Endothelial cell of umbilical vein (primary cell): Measurements from ENCODE around the gene SNX10. TPM values are rescaled to one million over a fixed set of nuclear protein-coding genes. Genes with fewer than 3 reads are reported as not detected.

Source experiments
- BruUV-seq: library from RNA; stranded (reverse); fragments of 400-500 nt; replicated peaks from 2 replicates; lab custom pipeline; 2021; lab: Mats Ljungman, UMichigan
- CTCF ChIA-PET: fragments of 300-600, 350-600 bp; sonication (Branson Sonifier 250); formaldehyde crosslinking; loops from one replicate; lab custom pipeline; 2021; ENCODE audit warnings: antibody characterized with exemption, inconsistent platforms; lab: Charles Lee
- POLR2A ChIA-PET: fragments of 300-600, 350-600 bp; sonication (Branson Sonifier 250); formaldehyde crosslinking; loops from one replicate; lab custom pipeline; 2021; ENCODE audit warnings: antibody characterized with exemption, inconsistent platforms; lab: Charles Lee
- DNase-seq: peaks from one replicate; pipeline ENCODE4 v3.0.0-alpha.2; 2011; ENCODE audit warnings: low read depth, low spot score
- FAIRE-seq: peaks from 2 replicates; lab custom pipeline; 2011; peaks lifted over from hg19 to GRCh38; lab: Jason Lieb, UNC
- H2AFZ ChIP-seq: 2 replicates; pipeline ENCODE4 v1.6.0; 2012; ENCODE audit warnings: low read depth, low read length, control low read depth, inconsistent platforms
- H3K27ac ChIP-seq: 2 replicates; pipeline ENCODE4 v1.5.1; 2011; ENCODE audit warnings: low read depth, mild to moderate bottlenecking, control low read depth, low read length, moderate library complexity; ENCODE audit not compliant: insufficient read depth
- H3K27me3 ChIP-seq, 2 experiments: 2 replicates each; pipeline versions ENCODE4 v1.6.0 to v1.6.1; 2011; ENCODE audit warnings: low read length in 2 of 2, mixed read lengths in 1 of 2; ENCODE audit not compliant: control insufficient read depth in 2 of 2, insufficient read depth in 2 of 2
- H3K36me3 ChIP-seq, 2 experiments: 2 replicates in 1 of 2; 3 replicates in 1 of 2; pipeline ENCODE4 v1.5.1; 2011; ENCODE audit warnings: low read length in 2 of 2, mild to moderate bottlenecking in 1 of 2, moderate library complexity in 1 of 2; ENCODE audit not compliant: control insufficient read depth in 2 of 2, insufficient read depth in 2 of 2; ENCODE audit errors: extremely low read depth in 1 of 2
- H3K4me1 ChIP-seq: 3 replicates; pipeline ENCODE4 v1.5.1; 2011; ENCODE audit warnings: mild to moderate bottlenecking, low read length; ENCODE audit not compliant: control insufficient read depth, insufficient read depth; ENCODE audit errors: extremely low read depth
- H3K4me2 ChIP-seq: 2 replicates; pipeline ENCODE4 v1.6.1; 2011; ENCODE audit warnings: low read length, control low read depth, mixed read lengths; ENCODE audit not compliant: insufficient read depth
- H3K4me3 ChIP-seq, 3 experiments: fragments of 200-600 bp in 1 of 3; sonication (generic), shearing (Covaris generic) in 1 of 3; replicated peaks in 1 of 3; 2 replicates each; pipeline ENCODE4 v1.5.1; 2011 to 2016; ENCODE audit warnings: control low read depth in 3 of 3, low read length in 3 of 3, mild to moderate bottlenecking in 2 of 3, inconsistent platforms in 1 of 3, low read depth in 1 of 3, moderate library complexity in 1 of 3; ENCODE audit not compliant: insufficient read depth in 1 of 3
- H3K79me2 ChIP-seq: 2 replicates; pipeline ENCODE4 v1.6.0; 2012; ENCODE audit warnings: low read length, inconsistent platforms; ENCODE audit not compliant: control insufficient read depth, insufficient read depth
- H3K9ac ChIP-seq: replicated peaks from 2 replicates; pipeline ENCODE3; 2011; ENCODE audit warnings: low read length, control low read depth; ENCODE audit not compliant: insufficient read depth; ENCODE audit errors: extremely low read depth
- H3K9me1 ChIP-seq: replicated peaks from 3 replicates; pipeline ENCODE4 v1.6.0; 2011; ENCODE audit warnings: mild to moderate bottlenecking, low read length; ENCODE audit not compliant: control insufficient read depth, insufficient read depth; ENCODE audit errors: extremely low read depth
- H3K9me3 ChIP-seq: replicated peaks from 2 replicates; pipeline ENCODE4 v1.5.1; 2012; ENCODE audit warnings: low read length, inconsistent platforms; ENCODE audit not compliant: control insufficient read depth, insufficient read depth
- H4K20me1 ChIP-seq: replicated peaks from 2 replicates; pipeline ENCODE3; 2011; ENCODE audit warnings: mild to moderate bottlenecking, low read length; ENCODE audit not compliant: control insufficient read depth, insufficient read depth; ENCODE audit errors: extremely low read depth
- EZH2 ChIP-seq: IDR thresholded peaks from 2 replicates; pipeline ENCODE4 v1.6.1; 2012; ENCODE audit warnings: borderline replicate concordance, low read depth, mild to moderate bottlenecking, moderate library complexity, low read length, inconsistent platforms; ENCODE audit not compliant: severe bottlenecking
- FOS ChIP-seq: IDR thresholded peaks from 2 replicates; pipeline ENCODE4 v1.6.1; 2011; ENCODE audit warnings: mild to moderate bottlenecking, low read length, moderate library complexity, borderline replicate concordance; ENCODE audit not compliant: insufficient read depth
- GATA2 ChIP-seq: IDR thresholded peaks from 2 replicates; pipeline ENCODE4 v1.7.0; 2011; ENCODE audit warnings: low read depth, mild to moderate bottlenecking, moderate library complexity, mixed read lengths, low read length; ENCODE audit not compliant: insufficient read length, insufficient read depth
- JUN ChIP-seq: IDR thresholded peaks from 2 replicates; pipeline ENCODE4 v1.6.1; 2011; ENCODE audit warnings: borderline replicate concordance, low read depth; ENCODE audit not compliant: insufficient read length, insufficient read depth
- MYC ChIP-seq: IDR thresholded peaks from one replicate; pipeline ENCODE4 v1.6.1; 2011; ENCODE audit warnings: mild to moderate bottlenecking, low read depth, low read length
- POLR2A ChIP-seq: IDR thresholded peaks from 2 replicates; pipeline ENCODE4 v1.6.1; 2012; ENCODE audit warnings: low read depth, mild to moderate bottlenecking, control low read depth, low read length
- POLR2AphosphoS5 ChIP-seq: IDR thresholded peaks from 2 replicates; pipeline ENCODE4 v1.6.1; 2012; ENCODE audit warnings: low read depth, mild to moderate bottlenecking, control low read depth, low read length, moderate library complexity; ENCODE audit not compliant: insufficient read depth
- dilution Hi-C: fragments of 300-500 bp; cut with MboI; formaldehyde crosslinking; loops from one replicate; pipeline ENCODE4 v1.15.0; 2019; ENCODE audit warnings: low sequenced_read_pairs; ENCODE audit not compliant: extremely low pct_ligation_motif_present
- intact Hi-C: fragments of 100-400 bp; cut with micrococcal nuclease; formaldehyde crosslinking; loops from one replicate; pipeline ENCODE4 v1.10.0; 2022
- polyA plus RNA-seq, 4 experiments: library from polyadenylated mRNA; depleted of rRNA in 3 of 4; stranded (reverse) in 3 of 4; unstranded in 1 of 4; fragments of >200 nt; gene quantifications; 2 replicates each; pipeline versions ENCODE4 v1.2.1 to v1.2.3, GENCODE V29; 2011 to 2012; ENCODE audit warnings: missing spikeins in 1 of 4
- total RNA-seq: library from RNA; stranded (reverse); gene quantifications from 2 replicates; pipeline ENCODE4 v1.2.3, GENCODE V29; 2021
- TF ChIP-seq, protein P1 (sequence below): IDR thresholded peaks from 2 replicates; pipeline ENCODE4 v1.6.1; 2011; ENCODE audit not compliant: insufficient read depth, insufficient read length
- TF ChIP-seq, protein P2 (sequence below), 2 donors: IDR thresholded peaks; 1 replicate in 1 of 2; 2 replicates in 1 of 2; pipeline ENCODE4 v1.5.1; 2011; ENCODE audit warnings: low read length in 2 of 2, mild to moderate bottlenecking in 2 of 2, moderate library complexity in 2 of 2, control low read depth in 1 of 2, inconsistent platforms in 1 of 2, low read depth in 1 of 2; ENCODE audit not compliant: insufficient read depth in 1 of 2; ENCODE audit errors: extremely low read depth in 1 of 2

SNX10 gene
- total and polyA plus RNA-seq, 2 donors (not counting 3 experiments of a cell fraction or from before 2014, with no cell fraction given) = 0.25 to 0.80 TPM

DNA sequence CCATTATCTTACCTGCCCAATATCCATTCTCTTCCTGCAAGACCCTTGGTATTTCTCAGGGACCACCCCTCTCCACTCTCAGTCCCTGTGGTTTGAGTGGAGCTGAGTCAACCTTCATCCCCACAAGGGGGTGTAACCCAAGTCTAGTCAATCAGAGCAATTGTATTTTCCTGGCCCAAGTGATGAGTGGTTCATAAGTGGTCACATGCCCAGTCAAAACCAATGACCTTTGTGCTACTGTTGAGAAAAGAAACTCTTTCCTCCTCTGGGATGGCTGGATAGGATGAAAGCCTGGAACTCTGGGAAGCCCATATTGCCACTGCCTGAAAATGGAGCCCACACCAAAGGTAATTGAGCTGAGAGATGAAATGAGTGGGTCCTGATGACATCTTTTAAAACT is 93.6 kb downstream of the SNX10 start:
- FAIRE-seq = no peak
- Histone ChIP-seq H3K9me1 (no peaks in the 10 kb centered on the region), H3K4me3 (no peak overlapping the region), H3K27me3 (peaks cover 14 to 18% of the 10 kb centered on the region in 2 experiments), H2AFZ (no peak overlapping the region), H3K27ac (no peak overlapping the region), H3K4me1 (no peaks in the 10 kb centered on the region), H4K20me1 (no peaks in the 10 kb centered on the region), H3K9ac (no peak overlapping the region), H3K4me2 (no peak overlapping the region), H3K36me3 (no peaks in the 10 kb centered on the region), H3K79me2 (no peaks in the 10 kb centered on the region), H3K9me3 (no peaks in the 10 kb centered on the region)
- intact Hi-C loops (no loop called here), dilution Hi-C loops (no loop called here)
- no peak for DNase-seq
- no peak for TF ChIP-seq POLR2AphosphoS5
- no peak for TF ChIP-seq JUN
- no peak for TF ChIP-seq FOS
- TF ChIP-seq POLR2A = no peak
- no TSS peak for BruUV-seq
- ChIA-PET POLR2A (no interaction called here), CTCF (interaction anchor here (0.8 to 2.1 kb wide), 7 partner anchors 12 to 766 kb away, joined by 3 to 9 read pairs (median 5); no protein-coding TSS in a partner anchor)

DNA sequence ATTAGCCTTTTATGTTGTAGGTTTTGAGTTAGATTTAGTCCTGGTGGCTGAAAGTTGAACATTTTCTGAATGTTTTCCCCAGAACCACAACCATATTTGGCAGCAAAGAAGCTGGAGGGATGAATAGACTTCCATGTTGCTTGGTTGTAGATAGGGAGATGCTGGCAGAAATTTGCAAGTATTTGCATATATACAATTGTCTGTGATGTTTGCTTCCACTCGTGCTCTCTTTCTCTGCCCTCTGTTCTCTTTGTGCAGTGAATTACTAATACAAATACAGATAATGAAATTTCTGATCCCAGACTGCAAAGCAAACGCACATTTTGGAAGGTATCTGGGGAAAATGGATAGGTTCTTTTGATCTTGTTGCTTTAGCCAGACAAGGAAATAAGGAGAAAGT is 96.1 kb downstream of the SNX10 start:
- POLR2A ChIA-PET = no interaction called here
- Histone ChIP-seq H2AFZ (no peak overlapping the region), H3K27ac (no peak overlapping the region), H3K9ac (no peak overlapping the region), H3K9me3 (no peaks in the 10 kb centered on the region), H3K4me1 (no peaks in the 10 kb centered on the region), H3K79me2 (no peaks in the 10 kb centered on the region), H4K20me1 (no peaks in the 10 kb centered on the region), H3K4me2 (no peak overlapping the region), H3K36me3 (no peaks in the 10 kb centered on the region), H3K4me3 (no peak overlapping the region), H3K9me1 (no peaks in the 10 kb centered on the region), H3K27me3 (peaks cover 19 to 20% of the 10 kb centered on the region in 2 experiments)
- FAIRE-seq = no peak
- BruUV-seq = no TSS peak
- intact Hi-C loops (no loop called here), dilution Hi-C loops (no loop called here)
- DNase-seq = no peak
- CTCF ChIA-PET = interaction anchor here (1.8 kb wide), 1 partner anchor 113 kb away, joined by 10 read pairs; no protein-coding TSS in a partner anchor
- TF ChIP-seq JUN (no peak), FOS (no peak), GATA2 (no peak), POLR2AphosphoS5 (no peak), POLR2A (no peak), EZH2 (no peak), MYC (no peak)
- TF ChIP-seq, protein P1, sequence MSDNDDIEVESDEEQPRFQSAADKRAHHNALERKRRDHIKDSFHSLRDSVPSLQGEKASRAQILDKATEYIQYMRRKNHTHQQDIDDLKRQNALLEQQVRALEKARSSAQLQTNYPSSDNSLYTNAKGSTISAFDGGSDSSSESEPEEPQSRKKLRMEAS = no peak
- TF ChIP-seq, protein P2, sequence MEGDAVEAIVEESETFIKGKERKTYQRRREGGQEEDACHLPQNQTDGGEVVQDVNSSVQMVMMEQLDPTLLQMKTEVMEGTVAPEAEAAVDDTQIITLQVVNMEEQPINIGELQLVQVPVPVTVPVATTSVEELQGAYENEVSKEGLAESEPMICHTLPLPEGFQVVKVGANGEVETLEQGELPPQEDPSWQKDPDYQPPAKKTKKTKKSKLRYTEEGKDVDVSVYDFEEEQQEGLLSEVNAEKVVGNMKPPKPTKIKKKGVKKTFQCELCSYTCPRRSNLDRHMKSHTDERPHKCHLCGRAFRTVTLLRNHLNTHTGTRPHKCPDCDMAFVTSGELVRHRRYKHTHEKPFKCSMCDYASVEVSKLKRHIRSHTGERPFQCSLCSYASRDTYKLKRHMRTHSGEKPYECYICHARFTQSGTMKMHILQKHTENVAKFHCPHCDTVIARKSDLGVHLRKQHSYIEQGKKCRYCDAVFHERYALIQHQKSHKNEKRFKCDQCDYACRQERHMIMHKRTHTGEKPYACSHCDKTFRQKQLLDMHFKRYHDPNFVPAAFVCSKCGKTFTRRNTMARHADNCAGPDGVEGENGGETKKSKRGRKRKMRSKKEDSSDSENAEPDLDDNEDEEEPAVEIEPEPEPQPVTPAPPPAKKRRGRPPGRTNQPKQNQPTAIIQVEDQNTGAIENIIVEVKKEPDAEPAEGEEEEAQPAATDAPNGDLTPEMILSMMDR (IDR thresholded peaks at IDR 0.05; ENCODE audit: extremely low read depth in 1 of 2, insufficient read depth in 1 of 2, low read depth in 1 of 2, low read length in 2 of 2) = no peak
